OCI-LY7 (cell line): ENCODE results near the gene TBC1D10B. TPM values are rescaled to one million over a fixed set of nuclear protein-coding genes. Genes with fewer than 3 reads are reported as not detected.

Source experiments
- BruUV-seq: library from RNA; stranded (reverse); fragments of 400-500 nt; replicated peaks from 2 replicates; lab custom pipeline; 2021; lab: Mats Ljungman, UMichigan
- CTCF ChIA-PET: fragments of 300-600 bp; sonication (Branson Sonifier 250); formaldehyde crosslinking; loops from one replicate; lab custom pipeline; 2022; ENCODE audit warnings: antibody characterized with exemption; ENCODE audit not compliant: unreplicated experiment; lab: Charles Lee
- POLR2A ChIA-PET: fragments of 300-600 bp; sonication (Branson Sonifier 250); formaldehyde crosslinking; loops from one replicate; lab custom pipeline; 2022; ENCODE audit warnings: antibody characterized with exemption; lab: Charles Lee
- DNase-seq: peaks from one replicate; pipeline ENCODE4 v3.0.0-alpha.2; 2015; ENCODE audit warnings: low spot score
- H2AFZ ChIP-seq: fragments of 200-600 bp; sonication (generic), shearing (Covaris generic); 2 replicates; pipeline ENCODE4 v1.6.1; 2014; ENCODE audit warnings: mild to moderate bottlenecking, antibody characterized with exemption, low read length, moderate library complexity
- H3K27ac ChIP-seq: fragments of 200-600 bp; sonication (generic); 2 replicates; pipeline ENCODE4 v1.5.1; 2014; ENCODE audit warnings: mixed run types, low read depth, mild to moderate bottlenecking, moderate library complexity, low read length, inconsistent platforms; ENCODE audit not compliant: poor library complexity, severe bottlenecking
- H3K36me3 ChIP-seq: fragments of 200-600 bp; sonication (generic); 2 replicates; pipeline ENCODE4 v1.6.1; 2014; ENCODE audit warnings: mild to moderate bottlenecking, antibody characterized with exemption, low read length, moderate library complexity, mixed read lengths; ENCODE audit not compliant: insufficient read depth
- H3K4me1 ChIP-seq: fragments of 200-600 bp; sonication (generic); 2 replicates; pipeline ENCODE4 v1.5.1; 2014; ENCODE audit warnings: mild to moderate bottlenecking, low read length; ENCODE audit not compliant: insufficient read depth, poor library complexity, severe bottlenecking
- H3K4me2 ChIP-seq: fragments of 200-600 bp; sonication (generic); 2 replicates; pipeline ENCODE4 v1.6.1; 2014; ENCODE audit warnings: mild to moderate bottlenecking, low read length
- H3K4me3 ChIP-seq: fragments of 200-600 bp; sonication (generic); 2 replicates; pipeline ENCODE4 v1.5.1; 2014; ENCODE audit warnings: mild to moderate bottlenecking, low read depth, low read length; ENCODE audit not compliant: poor library complexity, severe bottlenecking
- H3K79me2 ChIP-seq: fragments of 200-600 bp; sonication (generic); 2 replicates; pipeline ENCODE4 v1.6.1; 2016; ENCODE audit warnings: low read depth, mild to moderate bottlenecking, low read length, moderate library complexity, mixed read lengths; ENCODE audit not compliant: insufficient read depth
- H3K9me2 ChIP-seq: fragments of 200-600 bp; sonication (generic); 2 replicates; pipeline ENCODE4 v1.6.1; 2016; ENCODE audit warnings: mild to moderate bottlenecking, low read length, mixed read lengths; ENCODE audit not compliant: insufficient read depth
- H3K9me3 ChIP-seq: fragments of 200-600 bp; sonication (generic); 2 replicates; pipeline ENCODE4 v1.6.1; 2014; ENCODE audit warnings: mild to moderate bottlenecking, mixed run types, low read length, mixed read lengths
- H4K20me1 ChIP-seq: fragments of 200-600 bp; sonication (generic); 2 replicates; pipeline ENCODE4 v1.6.1; 2014; ENCODE audit warnings: mild to moderate bottlenecking, antibody characterized with exemption, low read length, moderate library complexity, mixed read lengths; ENCODE audit not compliant: insufficient read depth
- CTCF ChIP-seq: fragments of 200-600 bp; sonication (generic); conservative IDR thresholded peaks from 2 replicates; pipeline ENCODE4 v1.5.1; 2014; ENCODE audit warnings: mild to moderate bottlenecking, antibody characterized with exemption, low read length, moderate library complexity, mixed read lengths
- EZH2phosphoT487 ChIP-seq: fragments of 200-600 bp; sonication (generic); IDR thresholded peaks from 2 replicates; pipeline ENCODE4 v1.6.1; 2018; ENCODE audit warnings: low read depth, borderline replicate concordance, mild to moderate bottlenecking, mixed run types, antibody characterized with exemption, low read length, moderate library complexity, mixed read lengths
- intact Hi-C: fragments of 100-400 bp; cut with micrococcal nuclease; formaldehyde crosslinking; loops from one replicate; pipeline ENCODE4 v1.10.0; 2022; ENCODE audit not compliant: unreplicated experiment
- total RNA-seq, 2 experiments: library from RNA; depleted of rRNA in 1 of 2; stranded (reverse); fragments of >200 nt in 1 of 2; shearing (Covaris generic) in 1 of 2; gene quantifications; 2 replicates each; pipeline ENCODE4 v1.2.3, GENCODE V29; 2014 to 2022

Gene TBC1D10B
- total RNA-seq, 2 experiments from 2014 or later, result 44.9 to 78.6 TPM

- TSS peak; percentile 78 for BruUV-seq
- Histone ChIP-seq H3K4me2 (peak within 1 kb of the TSS; percentile 99), H3K36me3 (peaks cover 83% of the 10 kb centered on the region), H2AFZ (peak within 1 kb of the TSS; percentile 33), H3K27ac (peak within 1 kb of the TSS; percentile 76), H4K20me1 (no peaks in the 10 kb centered on the region), H3K4me3 (peak within 1 kb of the TSS; percentile 98), H3K9me3 (no peaks in the 10 kb centered on the region), H3K9me2 (no peaks in the 10 kb centered on the region), H3K4me1 (peaks cover 62% of the 10 kb centered on the region), H3K79me2 (peaks cover 37% of the 10 kb centered on the region)
- POLR2A ChIA-PET, result interaction anchor here (0.8 to 3.2 kb wide), 5 partner anchors 11 to 20 kb away, joined by 3 to 18 read pairs (median 7); partner anchors contain the start of gene TBC1D10B
- intact Hi-C loops, result loop anchor here (10.0 kb wide), 1 partner anchor 291 kb away; the partner anchor contains the start of gene ALDOA
- peak; percentile 98 for DNase-seq
- TF ChIP-seq EZH2phosphoT487, result no peak
- TF ChIP-seq CTCF, result 0 out of 2 replicates have a peak, but pooled peaks have one; percentile 12
- CTCF ChIA-PET, result interaction anchor here (1.1 kb wide), 1 partner anchor 15 kb away, joined by 3 read pairs; no protein-coding TSS in a partner anchor
These were observed 14.9 kb downstream of the TBC1D10B start, which contains the start of gene CD2BP2 for GRCh38 chr16:30355144-30355953. TSS of gene CD2BP2 (minus strand) at chr16:30355308. CDS start at chr16:30354681, 627 bp downstream.

- Histone ChIP-seq H3K27ac (peak overlapping the region; percentile 76), H2AFZ (peak overlapping the region; percentile 33), H3K4me2 (peak overlapping the region; percentile 99), H3K4me3 (peak overlapping the region; percentile 98), H3K9me3 (no peaks in the 10 kb centered on the region), H3K79me2 (peaks cover 37% of the 10 kb centered on the region), H3K36me3 (peaks cover 78% of the 10 kb centered on the region), H3K4me1 (peaks cover 69% of the 10 kb centered on the region), H3K9me2 (no peaks in the 10 kb centered on the region), H4K20me1 (no peaks in the 10 kb centered on the region)
- BruUV-seq, result no TSS peak
- intact Hi-C loops, result loop anchor here (10.0 kb wide), 1 partner anchor 290 kb away; the partner anchor contains the start of gene ALDOA
- ChIA-PET CTCF (interaction anchor here (0.9 to 1.1 kb wide), 2 partner anchors 12 to 16 kb away, joined by 3 to 4 read pairs; partner anchors contain the start of gene TBC1D10B), POLR2A (interaction anchor here (0.7 to 3.2 kb wide), 6 partner anchors 9 to 28 kb away, joined by 3 to 18 read pairs (median 5); partner anchors contain the start of gene SEPTIN1)
- DNase-seq, result peak; percentile 19
- TF ChIP-seq CTCF, result no peak
These were observed 15.7 kb downstream of the TBC1D10B start for GRCh38 chr16:30354423-30355143.
